Measurements from ENCODE around the gene C8G. TPM values are rescaled to one million over a fixed set of nuclear protein-coding genes. Genes with fewer than 3 reads are reported as not detected.

The C8G gene
- total and polyA plus RNA-seq, 9 of the 15 experiments (the other 6 are each of a cell fraction or from before 2014, with no cell fraction given) = 0.35 to 5.9 (median 2.7) TPM; not detected in 2

DNA sequence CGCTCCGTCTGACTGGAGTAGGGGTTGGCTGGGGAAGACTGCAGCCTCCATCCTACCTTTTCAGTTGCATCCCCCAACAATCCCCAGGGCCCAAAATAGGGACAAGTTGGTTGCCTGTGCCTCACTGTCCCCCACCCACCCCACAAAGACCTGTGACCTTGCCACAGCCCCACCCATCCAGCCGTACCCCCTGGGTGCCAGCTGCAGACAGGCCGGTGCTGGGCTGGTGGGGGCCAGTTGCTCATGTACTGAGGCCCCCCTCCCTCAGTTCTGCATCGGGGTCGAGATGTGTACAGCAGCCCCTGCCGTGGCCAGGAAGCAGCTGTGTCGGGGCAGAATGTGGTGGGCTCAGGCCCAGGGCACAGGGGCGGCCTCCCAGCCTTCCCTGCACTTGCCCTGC, 38.1 kb downstream of the C8G start (continued):
- TF ChIP-seq ZBTB40 (IDR thresholded peaks at IDR 0.05) (no peak), ZBTB40 (CRISPR knock-in tag; IDR thresholded peaks at IDR 0.05) (no peak), PREB (CRISPR knock-in tag; IDR thresholded peaks at IDR 0.05) (no peak), ZMIZ1 (IDR thresholded peaks at IDR 0.05; ENCODE audit: low read depth in 2 of 2, low read length in 2 of 2) (no peak), BRCA1 (IDR thresholded peaks at IDR 0.05) (no peak), BRCA1 (CRISPR knock-in tag; IDR thresholded peaks at IDR 0.05) (no peak), SNIP1 (IDR thresholded peaks at IDR 0.05; ENCODE audit: low read depth) (no peak)
- TF ChIP-seq, protein P1, sequence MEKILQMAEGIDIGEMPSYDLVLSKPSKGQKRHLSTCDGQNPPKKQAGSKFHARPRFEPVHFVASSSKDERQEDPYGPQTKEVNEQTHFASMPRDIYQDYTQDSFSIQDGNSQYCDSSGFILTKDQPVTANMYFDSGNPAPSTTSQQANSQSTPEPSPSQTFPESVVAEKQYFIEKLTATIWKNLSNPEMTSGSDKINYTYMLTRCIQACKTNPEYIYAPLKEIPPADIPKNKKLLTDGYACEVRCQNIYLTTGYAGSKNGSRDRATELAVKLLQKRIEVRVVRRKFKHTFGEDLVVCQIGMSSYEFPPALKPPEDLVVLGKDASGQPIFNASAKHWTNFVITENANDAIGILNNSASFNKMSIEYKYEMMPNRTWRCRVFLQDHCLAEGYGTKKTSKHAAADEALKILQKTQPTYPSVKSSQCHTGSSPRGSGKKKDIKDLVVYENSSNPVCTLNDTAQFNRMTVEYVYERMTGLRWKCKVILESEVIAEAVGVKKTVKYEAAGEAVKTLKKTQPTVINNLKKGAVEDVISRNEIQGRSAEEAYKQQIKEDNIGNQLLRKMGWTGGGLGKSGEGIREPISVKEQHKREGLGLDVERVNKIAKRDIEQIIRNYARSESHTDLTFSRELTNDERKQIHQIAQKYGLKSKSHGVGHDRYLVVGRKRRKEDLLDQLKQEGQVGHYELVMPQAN (IDR thresholded peaks at IDR 0.05; ENCODE audit: borderline replicate concordance) = no peak
